HepG2 (cell line): ENCODE data around the gene CIITA. TPM values are rescaled to one million over a fixed set of nuclear protein-coding genes. Genes with fewer than 3 reads are reported as not detected.

Experiments
- ERF ChIP-seq: IDR thresholded peaks from 2 replicates; pipeline ENCODE4 v1.6.1; 2018; ENCODE audit warnings: missing biosample characterization, missing genetic modification reagents
- HOXD1 ChIP-seq: sonication (generic); formaldehyde crosslinking; IDR thresholded peaks from 2 replicates; pipeline ENCODE4 v1.5.0; 2020; ENCODE audit warnings: missing genetic modification reagents
- MEIS1 ChIP-seq: sonication (generic); formaldehyde crosslinking; IDR thresholded peaks from 2 replicates; pipeline ENCODE4 v1.9.0; 2021; ENCODE audit warnings: mild to moderate bottlenecking, missing genetic modification reagents, moderate library complexity, borderline replicate concordance
- MXD3 ChIP-seq: IDR thresholded peaks from 2 replicates; pipeline ENCODE4 v1.6.1; 2016; ENCODE audit warnings: mild to moderate bottlenecking, missing biosample characterization, missing genetic modification reagents
- RAD21 ChIP-seq: fragments of 450-650 bp; formaldehyde crosslinking; IDR thresholded peaks from 2 replicates; pipeline ENCODE4 v1.5.0; 2020; ENCODE audit warnings: mild to moderate bottlenecking
- REPIN1 ChIP-seq: sonication (generic); formaldehyde crosslinking; IDR thresholded peaks from 2 replicates; pipeline ENCODE4 v1.8.0; 2022; ENCODE audit warnings: missing genetic modification reagents, low read depth, mild to moderate bottlenecking, borderline replicate concordance
- RERE ChIP-seq: IDR thresholded peaks from 2 replicates; pipeline ENCODE4 v1.6.1; 2016; ENCODE audit warnings: low read depth, missing genetic modification reagents, missing compliant biosample characterization
- TEAD2 ChIP-seq: sonication (generic); formaldehyde crosslinking; IDR thresholded peaks from 2 replicates; pipeline ENCODE4 v1.9.0; 2021; ENCODE audit warnings: missing genetic modification reagents
- TRIM24 ChIP-seq: sonication (generic); formaldehyde crosslinking; IDR thresholded peaks from 2 replicates; pipeline ENCODE4 v1.8.0; 2022; ENCODE audit warnings: mild to moderate bottlenecking, missing genetic modification reagents
- ZNF441 ChIP-seq: sonication (generic); formaldehyde crosslinking; IDR thresholded peaks from 2 replicates; pipeline ENCODE4 v1.7.0; 2021; ENCODE audit warnings: missing genetic modification reagents, borderline replicate concordance
- ZNF598 ChIP-seq: sonication (generic); formaldehyde crosslinking; IDR thresholded peaks from 2 replicates; pipeline ENCODE4 v1.5.1; 2020; ENCODE audit warnings: mild to moderate bottlenecking, missing genetic modification reagents, borderline replicate concordance
- ZNF782 ChIP-seq: sonication (generic); formaldehyde crosslinking; IDR thresholded peaks from 2 replicates; pipeline ENCODE4 v1.4.0; 2020; ENCODE audit warnings: missing genetic modification reagents, mild to moderate bottlenecking, borderline replicate concordance
- ZSCAN30 ChIP-seq: sonication (generic); formaldehyde crosslinking; IDR thresholded peaks from 2 replicates; pipeline ENCODE4 v1.5.0; 2020; ENCODE audit warnings: mild to moderate bottlenecking, missing genetic modification reagents
- polyA plus RNA-seq, 8 experiments: library from polyadenylated mRNA; depleted of rRNA in 3 of 8; stranded (reverse) in 7 of 8; unstranded in 1 of 8; fragments of >200 nt; fragmentation: Illumina TruSeq in 4 of 8; extraction: Trizol in 4 of 8; gene quantifications; 2 replicates each; pipeline versions ENCODE4 v1.2.1 to v1.2.3, GENCODE V29; 2011 to 2016; ENCODE audit warnings: low read depth in 4 of 8, missing spikeins in 1 of 8, mixed read lengths in 1 of 8; ENCODE audit not compliant: insufficient read depth in 1 of 8
- total RNA-seq, 5 experiments: library from RNA; depleted of rRNA; stranded (reverse); fragments of >200 nt; fragmentation: Illumina TruSeq; extraction: Trizol; gene quantifications; 2 replicates each; pipeline ENCODE4 v1.2.3, GENCODE V29; 2016; ENCODE audit warnings: low read depth in 1 of 5
- TF ChIP-seq, protein P1 (sequence below): IDR thresholded peaks from 2 replicates; pipeline ENCODE4 v1.6.1; 2016; ENCODE audit warnings: missing compliant biosample characterization, missing genetic modification reagents, borderline replicate concordance
- TF ChIP-seq, protein P2 (sequence below): sonication (generic); formaldehyde crosslinking; conservative IDR thresholded peaks from 2 replicates; pipeline ENCODE4 v1.4.0; 2020; ENCODE audit warnings: missing genetic modification reagents

Gene CIITA
- total and polyA plus RNA-seq, 2 of the 13 experiments (the other 11 are each of a cell fraction or from before 2014, with no cell fraction given) = 0.08 to 0.09 TPM

DNA sequence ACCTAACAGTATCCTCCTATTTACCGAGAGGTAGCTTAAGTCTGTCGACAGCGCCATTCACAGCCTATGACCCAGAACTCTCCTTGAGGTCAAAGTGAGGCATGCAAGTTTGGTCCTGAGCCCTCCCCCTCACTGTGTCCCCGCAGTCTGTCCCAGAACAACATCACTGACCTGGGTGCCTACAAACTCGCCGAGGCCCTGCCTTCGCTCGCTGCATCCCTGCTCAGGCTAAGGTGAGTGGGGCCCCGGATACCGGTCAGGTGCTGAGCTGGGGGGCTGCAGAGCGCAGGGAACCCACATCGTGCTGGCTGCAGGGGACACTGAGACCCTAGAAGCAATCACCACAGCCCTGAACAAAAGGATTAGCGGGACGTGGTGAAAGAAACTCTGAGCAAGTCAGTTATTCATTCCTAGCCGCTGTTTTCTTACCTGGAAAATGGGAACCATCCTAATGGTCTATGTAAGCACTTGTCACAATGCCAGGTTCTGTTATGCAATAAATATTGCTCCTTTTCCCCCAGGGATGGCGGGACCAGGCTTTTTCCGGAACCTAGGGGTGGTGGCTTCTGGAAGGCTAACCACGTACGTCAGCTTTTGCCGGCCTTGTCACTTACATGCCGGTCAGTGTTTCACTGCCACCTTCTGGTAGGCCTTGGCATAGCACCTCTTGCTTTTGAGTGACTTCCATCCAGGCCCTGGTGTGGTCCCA, 41.4 kb downstream of the CIITA start (continued):
- TF ChIP-seq RERE (CRISPR knock-in tag) (no peak), HOXD1 (CRISPR knock-in tag) (0 out of 2 replicates have a peak, but pooled peaks have one; percentile 64), RAD21 (CRISPR knock-in tag) (peak; percentile 94), ZNF441 (0 out of 2 replicates have a peak, but pooled peaks have one; percentile 22), ERF (CRISPR knock-in tag) (0 out of 2 replicates have a peak, but pooled peaks have one; percentile 85), TEAD2 (CRISPR knock-in tag) (0 out of 2 replicates have a peak, but pooled peaks have one; percentile 46), MEIS1 (CRISPR knock-in tag) (peak; percentile 75; the same call in 1 of the 2 replicates), MXD3 (CRISPR knock-in tag) (no peak), ZNF782 (0 out of 2 replicates have a peak, but pooled peaks have one; percentile 57), REPIN1 (CRISPR knock-in tag) (peak; percentile 79; the same call in 1 of the 2 replicates), TRIM24 (CRISPR knock-in tag) (no peak), ZNF598 (peak; percentile 74; the same call in 1 of the 2 replicates), ZSCAN30 (CRISPR knock-in tag) (no peak)
- TF ChIP-seq, protein P1, sequence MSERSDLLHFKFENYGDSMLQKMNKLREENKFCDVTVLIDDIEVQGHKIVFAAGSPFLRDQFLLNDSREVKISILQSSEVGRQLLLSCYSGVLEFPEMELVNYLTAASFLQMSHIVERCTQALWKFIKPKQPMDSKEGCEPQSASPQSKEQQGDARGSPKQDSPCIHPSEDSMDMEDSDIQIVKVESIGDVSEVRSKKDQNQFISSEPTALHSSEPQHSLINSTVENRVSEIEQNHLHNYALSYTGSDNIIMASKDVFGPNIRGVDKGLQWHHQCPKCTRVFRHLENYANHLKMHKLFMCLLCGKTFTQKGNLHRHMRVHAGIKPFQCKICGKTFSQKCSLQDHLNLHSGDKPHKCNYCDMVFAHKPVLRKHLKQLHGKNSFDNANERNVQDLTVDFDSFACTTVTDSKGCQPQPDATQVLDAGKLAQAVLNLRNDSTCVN = no peak; the same call in 1 of the 2 replicates
- TF ChIP-seq, protein P2, sequence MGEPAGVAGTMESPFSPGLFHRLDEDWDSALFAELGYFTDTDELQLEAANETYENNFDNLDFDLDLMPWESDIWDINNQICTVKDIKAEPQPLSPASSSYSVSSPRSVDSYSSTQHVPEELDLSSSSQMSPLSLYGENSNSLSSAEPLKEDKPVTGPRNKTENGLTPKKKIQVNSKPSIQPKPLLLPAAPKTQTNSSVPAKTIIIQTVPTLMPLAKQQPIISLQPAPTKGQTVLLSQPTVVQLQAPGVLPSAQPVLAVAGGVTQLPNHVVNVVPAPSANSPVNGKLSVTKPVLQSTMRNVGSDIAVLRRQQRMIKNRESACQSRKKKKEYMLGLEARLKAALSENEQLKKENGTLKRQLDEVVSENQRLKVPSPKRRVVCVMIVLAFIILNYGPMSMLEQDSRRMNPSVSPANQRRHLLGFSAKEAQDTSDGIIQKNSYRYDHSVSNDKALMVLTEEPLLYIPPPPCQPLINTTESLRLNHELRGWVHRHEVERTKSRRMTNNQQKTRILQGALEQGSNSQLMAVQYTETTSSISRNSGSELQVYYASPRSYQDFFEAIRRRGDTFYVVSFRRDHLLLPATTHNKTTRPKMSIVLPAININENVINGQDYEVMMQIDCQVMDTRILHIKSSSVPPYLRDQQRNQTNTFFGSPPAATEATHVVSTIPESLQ (CRISPR knock-in tag) = peak; percentile 51; the same call in 1 of the 2 replicates
